ENCODE data around the gene CD58. TPM values are rescaled to one million over a fixed set of nuclear protein-coding genes. Genes with fewer than 3 reads are reported as not detected.

CD58 gene
- polyA plus RNA-seq, 3 donors = 81.0 to 168 (median 128) TPM

DNA sequence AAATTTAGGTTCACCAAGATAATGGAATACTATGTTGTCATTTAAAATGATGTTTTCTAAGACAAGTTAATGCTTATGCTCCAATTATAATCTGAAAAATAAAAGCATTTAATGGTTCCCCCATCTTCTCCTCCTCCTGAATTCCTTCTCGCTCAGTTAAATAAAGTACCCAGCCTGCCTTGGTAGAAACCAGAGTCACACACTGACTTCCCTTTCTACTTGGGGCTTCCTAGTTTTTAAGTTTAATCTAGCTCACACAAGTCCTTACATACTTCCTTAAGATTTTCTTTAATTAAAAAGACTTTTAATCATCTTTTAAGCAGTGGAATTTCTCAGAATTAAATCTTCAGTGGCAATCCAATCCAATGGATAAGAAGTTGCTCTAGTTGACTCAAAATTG lies 32.9 kb downstream of the CD58 start:
- intact Hi-C loops (cut with micrococcal nuclease) = loop anchor here in 1 of 2 donors (2.0 to 10.0 kb wide), 3 partner anchors 33 to 163 kb away; partner anchors contain the start of genes ATP1A1 and CD58
- Mint-ChIP-seq H3K4me1 (peaks cover 64% of the 10 kb centered on the region), H3K27ac (peak overlapping the region; percentile 83 to 97 (median 95)), H3K36me3 (peaks cover 62 to 69% of the 10 kb centered on the region in 2 donors), H3K27me3 (ENCODE audit: low read depth in 3 of 3) (peaks cover 0 to 3% (median 2%) of the 10 kb centered on the region in 3 donors), H3K9me3 (peaks cover 0 to 5% (median 0%) of the 10 kb centered on the region in 7 donors), H3K4me3 (peak overlapping the region in 1 of 2 donors; percentile 24)
- H3K9ac ChIP-seq (ENCODE audit: insufficient read depth, low read length, poor library complexity, severe bottlenecking) = peak overlapping the region; percentile 30
- 0% methylated on average over 1 of the region's 1 CpG for WGBS (ENCODE audit: insufficient coverage)
- peaks cover 58 to 64% of the 10 kb centered on the region in 2 donors for H3K4me1 ChIP-seq (ENCODE audit: control insufficient read depth in 1 of 2, insufficient read depth in 2 of 2, low read length in 2 of 2)
- DNase-seq = peak; percentile 45 to 65 (median 62)
- peak overlapping the region; percentile 19 for H3K4me2 ChIP-seq (replicated peaks; ENCODE audit: extremely low read depth, low read length, poor library complexity, severe bottlenecking)
- H3K9me3 ChIP-seq (replicated peaks in 1 of 2; ENCODE audit: control insufficient read depth in 1 of 2, insufficient read depth in 1 of 2, low read length in 2 of 2) = no peaks in the 10 kb centered on the region
- no peak overlapping the region for H2AFZ ChIP-seq (ENCODE audit: insufficient read depth, low read depth, low read length, poor library complexity, severe bottlenecking)
- H3K79me2 ChIP-seq (ENCODE audit: insufficient read depth, low read length) = peaks cover 47% of the 10 kb centered on the region
- H3K4me3 ChIP-seq (replicated peaks in 1 of 3; ENCODE audit: low read depth in 2 of 3, low read length in 3 of 3) = peak overlapping the region in 1 of 3 experiments; percentile 26
- TF ChIP-seq, protein P1, sequence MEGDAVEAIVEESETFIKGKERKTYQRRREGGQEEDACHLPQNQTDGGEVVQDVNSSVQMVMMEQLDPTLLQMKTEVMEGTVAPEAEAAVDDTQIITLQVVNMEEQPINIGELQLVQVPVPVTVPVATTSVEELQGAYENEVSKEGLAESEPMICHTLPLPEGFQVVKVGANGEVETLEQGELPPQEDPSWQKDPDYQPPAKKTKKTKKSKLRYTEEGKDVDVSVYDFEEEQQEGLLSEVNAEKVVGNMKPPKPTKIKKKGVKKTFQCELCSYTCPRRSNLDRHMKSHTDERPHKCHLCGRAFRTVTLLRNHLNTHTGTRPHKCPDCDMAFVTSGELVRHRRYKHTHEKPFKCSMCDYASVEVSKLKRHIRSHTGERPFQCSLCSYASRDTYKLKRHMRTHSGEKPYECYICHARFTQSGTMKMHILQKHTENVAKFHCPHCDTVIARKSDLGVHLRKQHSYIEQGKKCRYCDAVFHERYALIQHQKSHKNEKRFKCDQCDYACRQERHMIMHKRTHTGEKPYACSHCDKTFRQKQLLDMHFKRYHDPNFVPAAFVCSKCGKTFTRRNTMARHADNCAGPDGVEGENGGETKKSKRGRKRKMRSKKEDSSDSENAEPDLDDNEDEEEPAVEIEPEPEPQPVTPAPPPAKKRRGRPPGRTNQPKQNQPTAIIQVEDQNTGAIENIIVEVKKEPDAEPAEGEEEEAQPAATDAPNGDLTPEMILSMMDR (IDR thresholded peaks at IDR 0.05) = no peak
- peak overlapping the region; percentile 62 to 94 for H3K27ac ChIP-seq (ENCODE audit: low read depth in 1 of 2, low read length in 2 of 2)
- H3K36me3 ChIP-seq (replicated peaks in 1 of 2; ENCODE audit: control insufficient read depth in 1 of 2, insufficient read depth in 2 of 2, low read length in 2 of 2) = peaks cover 38 to 61% of the 10 kb centered on the region in 2 donors
- H4K20me1 ChIP-seq (ENCODE audit: insufficient read depth, low read length) = no peaks in the 10 kb centered on the region
- no peaks in the 10 kb centered on the region for H3K27me3 ChIP-seq (ENCODE audit: control insufficient read depth in 2 of 2, insufficient read depth in 2 of 2, low read length in 2 of 2)

DNA sequence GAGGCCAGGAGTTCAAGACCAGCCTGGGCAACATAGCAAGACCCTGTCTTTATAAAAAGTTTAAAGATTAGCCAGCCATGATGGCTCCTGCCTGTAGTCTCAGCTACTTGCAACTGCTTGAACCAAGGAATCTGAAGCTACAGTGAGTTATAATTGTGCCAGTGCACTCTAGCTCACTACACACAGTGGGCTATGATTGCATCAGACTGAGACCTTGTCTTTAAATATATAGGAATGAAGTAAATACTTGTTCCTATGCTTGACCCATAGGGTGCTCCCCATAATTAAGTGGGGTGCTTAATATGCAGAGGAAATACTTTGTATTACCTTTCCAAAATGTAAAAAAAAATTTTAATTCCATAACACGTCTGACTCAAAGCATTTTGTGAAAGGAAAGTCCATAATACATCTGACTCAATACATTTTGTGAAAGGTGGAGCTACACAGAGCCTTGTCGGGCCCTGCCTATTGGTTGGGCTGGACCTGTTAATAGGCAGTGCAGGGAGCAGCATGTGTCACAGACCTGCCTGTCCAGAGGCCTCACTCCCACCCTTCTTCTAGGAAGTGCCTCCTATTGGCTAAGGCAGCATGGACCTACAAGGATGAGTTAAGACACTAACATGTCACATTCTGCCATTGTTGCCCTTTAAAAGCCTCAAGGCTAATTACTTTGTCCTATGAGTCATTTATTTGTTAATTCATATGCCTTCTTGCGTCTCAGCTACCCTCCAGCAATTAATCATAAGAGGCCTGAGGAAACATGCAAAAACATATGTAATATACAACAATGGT lies 33.6 kb downstream of the CD58 start:
- Mint-ChIP-seq H3K36me3 (peaks cover 57 to 66% of the 10 kb centered on the region in 2 donors), H3K27me3 (ENCODE audit: low read depth in 3 of 3) (peaks cover 0 to 3% (median 2%) of the 10 kb centered on the region in 3 donors), H3K4me3 (no peak overlapping the region), H3K9me3 (peaks cover 0 to 5% (median 0%) of the 10 kb centered on the region in 7 donors), H3K4me1 (peaks cover 66% of the 10 kb centered on the region), H3K27ac (peak overlapping the region; percentile 83 to 97 (median 95))
- Histone ChIP-seq H3K27me3 (ENCODE audit: control insufficient read depth in 2 of 2, insufficient read depth in 2 of 2, low read length in 2 of 2) (no peaks in the 10 kb centered on the region), H3K4me2 (replicated peaks; ENCODE audit: extremely low read depth, low read length, poor library complexity, severe bottlenecking) (peak overlapping the region; percentile 19), H3K9ac (ENCODE audit: insufficient read depth, low read length, poor library complexity, severe bottlenecking) (no peak overlapping the region), H3K4me1 (ENCODE audit: control insufficient read depth in 1 of 2, insufficient read depth in 2 of 2, low read length in 2 of 2) (peaks cover 65 to 70% of the 10 kb centered on the region in 2 donors), H2AFZ (ENCODE audit: insufficient read depth, low read depth, low read length, poor library complexity, severe bottlenecking) (no peak overlapping the region), H3K9me3 (replicated peaks in 1 of 2; ENCODE audit: control insufficient read depth in 1 of 2, insufficient read depth in 1 of 2, low read length in 2 of 2) (no peaks in the 10 kb centered on the region), H3K79me2 (ENCODE audit: insufficient read depth, low read length) (peaks cover 41% of the 10 kb centered on the region), H3K36me3 (replicated peaks in 1 of 2; ENCODE audit: control insufficient read depth in 1 of 2, insufficient read depth in 2 of 2, low read length in 2 of 2) (peaks cover 31 to 54% of the 10 kb centered on the region in 2 donors), H3K4me3 (replicated peaks in 1 of 3; ENCODE audit: low read depth in 2 of 3, low read length in 3 of 3) (no peak overlapping the region), H4K20me1 (ENCODE audit: insufficient read depth, low read length) (peaks cover 2% of the 10 kb centered on the region), H3K27ac (ENCODE audit: low read depth in 1 of 2, low read length in 2 of 2) (peak overlapping the region; percentile 41 to 94)
- 100% methylated on average over 1 of the region's 3 CpGs for WGBS (ENCODE audit: insufficient coverage)
- peak; percentile 93 to 99 (median 95) for DNase-seq
- intact Hi-C loops (cut with micrococcal nuclease) = loop anchor here in 1 of 2 donors (5.0 to 10.0 kb wide), 2 partner anchors 35 to 162 kb away; partner anchors contain the start of genes ATP1A1 and CD58
- TF ChIP-seq, protein P1 (IDR thresholded peaks at IDR 0.05) = no peak

Measured in CD14-positive monocyte (primary cell).